Gastrocnemius medialis (tissue), 4 donors: ENCODE measurements around the gene TMEM50B.

Source experiments
- CTCF ChIP-seq, 5 experiments: fragments of 450-650 bp in 3 of 5; fragments of 200-600 bp in 2 of 5; sonication (generic) in 2 of 5; IDR thresholded peaks in 4 of 5; conservative IDR thresholded peaks in 1 of 5; 1 replicate in 4 of 5; 2 replicates in 1 of 5; pipeline ENCODE4 v1.5.1; 2016 to 2019; ENCODE audit warnings: antibody characterized with exemption in 5 of 5, mild to moderate bottlenecking in 3 of 5, moderate library complexity in 3 of 5
- POLR2A ChIP-seq, 2 donors: fragments of 450-650 bp; IDR thresholded peaks; one replicate each; pipeline ENCODE4 v1.6.1; 2017; ENCODE audit warnings: antibody characterized with exemption in 2 of 2, mild to moderate bottlenecking in 2 of 2, moderate library complexity in 2 of 2

DNA sequence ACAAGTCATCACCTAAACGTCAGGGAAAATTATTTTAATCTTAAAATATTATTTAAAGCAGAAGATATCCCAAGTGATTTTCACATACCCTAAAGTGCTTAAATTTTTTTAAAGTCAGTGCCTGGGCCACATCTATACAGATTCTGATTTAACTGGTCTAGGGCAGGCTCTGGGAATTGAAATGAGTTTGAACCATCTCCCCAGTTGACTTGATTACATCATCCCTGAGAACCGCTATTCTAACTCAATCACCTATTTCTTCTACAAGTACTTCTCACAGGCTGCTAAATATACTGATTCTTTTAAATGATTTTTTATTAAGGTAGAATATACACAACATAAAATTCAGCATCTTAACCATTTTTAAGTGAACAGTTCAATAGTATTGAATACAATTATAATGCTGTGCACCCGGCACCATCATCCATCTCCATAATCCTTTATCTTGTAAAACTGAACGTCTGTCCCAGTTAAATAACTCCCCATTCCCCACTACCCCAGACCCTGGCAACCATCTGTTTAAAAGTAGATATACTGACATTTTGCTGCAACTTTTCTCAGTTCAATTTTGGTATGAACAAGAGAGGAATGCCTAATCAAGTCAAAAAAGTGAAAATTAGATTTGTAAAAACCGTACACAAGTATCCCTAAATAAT is 42.7 kb upstream of the TMEM50B start:
- no peak for TF ChIP-seq CTCF (IDR thresholded peaks at IDR 0.05 in 4 of 5, conservative IDR thresholded peaks at IDR 0.05 in 1 of 5)
- TF ChIP-seq POLR2A (IDR thresholded peaks at IDR 0.05): no peak
